ENCODE results near the gene CTSD.

CTSD gene

GRCh38 chr11:1727096-1727690 is 36.5 kb downstream of the CTSD start:
- DNase-seq = no peak

GRCh38 chr11:1719781-1720180 is 43.9 kb downstream of the CTSD start:
- no peak for DNase-seq

- no peak for DNase-seq
These were observed 45.4 kb downstream of the CTSD start for GRCh38 chr11:1718326-1718725.

- DNase-seq = no peak
These were observed 46.0 kb downstream of the CTSD start for GRCh38 chr11:1717745-1718144.

- no peak for DNase-seq
These were observed 48.5 kb downstream of the CTSD start for GRCh38 chr11:1714908-1715885.

- no peak for DNase-seq
These were observed 55.0 kb downstream of the CTSD start for GRCh38 chr11:1708716-1709115.

- DNase-seq = no peak
These were observed 56.0 kb downstream of the CTSD start for GRCh38 chr11:1707751-1708150.

- DNase-seq = no peak
These were observed 56.9 kb downstream of the CTSD start for GRCh38 chr11:1706634-1707400.

- DNase-seq = no peak
These were observed 58.3 kb downstream of the CTSD start for GRCh38 chr11:1705126-1706052.

- DNase-seq = no peak
These were observed 60.6 kb downstream of the CTSD start for GRCh38 chr11:1703146-1703545.
